Type B pancreatic cell (in vitro differentiated cells): Measurements from ENCODE around the gene DGAT2. TPM values are rescaled to one million over a fixed set of nuclear protein-coding genes. Genes with fewer than 3 reads are reported as not detected.
A peak's percentile ranks its signal among the peaks of the same experiment; 100 is the strongest.

ENCODE experiments used
- DNase-seq: peaks from one replicate; pipeline ENCODE4 v3.0.0; 2021; ENCODE audit warnings: mixed read lengths; ENCODE audit not compliant: unreplicated experiment; ENCODE audit errors: extremely low spot score
- H3K27ac Mint-ChIP-seq: 2 replicates; pipeline ENCODE4 v1.8.0; 2021; ENCODE audit warnings: mild to moderate bottlenecking, mixed read lengths
- H3K27me3 Mint-ChIP-seq: 2 replicates; pipeline ENCODE4 v1.8.0; 2021; ENCODE audit warnings: mixed read lengths
- H3K36me3 Mint-ChIP-seq: 2 replicates; pipeline ENCODE4 v1.8.0; 2021; ENCODE audit warnings: mixed read lengths
- H3K4me1 Mint-ChIP-seq: one replicate; pipeline ENCODE4 v1.8.0; 2021; ENCODE audit warnings: mixed read lengths; ENCODE audit not compliant: unreplicated experiment
- H3K4me3 Mint-ChIP-seq: 2 replicates; pipeline ENCODE4 v1.8.0; 2021; ENCODE audit warnings: mild to moderate bottlenecking, mixed read lengths
- H3K9me3 Mint-ChIP-seq: 2 replicates; pipeline ENCODE4 v1.8.0; 2021; ENCODE audit warnings: mixed read lengths
- total RNA-seq: library from RNA; stranded (reverse); gene quantifications from 2 replicates; pipeline ENCODE4 v1.2.1, GENCODE V29; 2021; ENCODE audit warnings: low replicate concordance
- TF ChIP-seq, protein P1 (sequence below): fragments of 200-600 bp; sonication (generic); conservative IDR thresholded peaks from 2 replicates; pipeline ENCODE4 v1.5.0; 2021; ENCODE audit warnings: antibody characterized with exemption, mild to moderate bottlenecking

The DGAT2 gene
- total RNA-seq, 1 donor from 2014 or later = 5.9 TPM

GRCh38 chr11:75722669-75723042, 45.9 kb upstream of the DGAT2 start:
- DNase-seq = no peak
- Mint-ChIP-seq H3K4me1 (peaks cover 8% of the 10 kb centered on the region), H3K27me3 (no peaks in the 10 kb centered on the region), H3K36me3 (no peaks in the 10 kb centered on the region), H3K9me3 (no peaks in the 10 kb centered on the region), H3K27ac (no peak overlapping the region), H3K4me3 (no peak overlapping the region)
- TF ChIP-seq, protein P1, sequence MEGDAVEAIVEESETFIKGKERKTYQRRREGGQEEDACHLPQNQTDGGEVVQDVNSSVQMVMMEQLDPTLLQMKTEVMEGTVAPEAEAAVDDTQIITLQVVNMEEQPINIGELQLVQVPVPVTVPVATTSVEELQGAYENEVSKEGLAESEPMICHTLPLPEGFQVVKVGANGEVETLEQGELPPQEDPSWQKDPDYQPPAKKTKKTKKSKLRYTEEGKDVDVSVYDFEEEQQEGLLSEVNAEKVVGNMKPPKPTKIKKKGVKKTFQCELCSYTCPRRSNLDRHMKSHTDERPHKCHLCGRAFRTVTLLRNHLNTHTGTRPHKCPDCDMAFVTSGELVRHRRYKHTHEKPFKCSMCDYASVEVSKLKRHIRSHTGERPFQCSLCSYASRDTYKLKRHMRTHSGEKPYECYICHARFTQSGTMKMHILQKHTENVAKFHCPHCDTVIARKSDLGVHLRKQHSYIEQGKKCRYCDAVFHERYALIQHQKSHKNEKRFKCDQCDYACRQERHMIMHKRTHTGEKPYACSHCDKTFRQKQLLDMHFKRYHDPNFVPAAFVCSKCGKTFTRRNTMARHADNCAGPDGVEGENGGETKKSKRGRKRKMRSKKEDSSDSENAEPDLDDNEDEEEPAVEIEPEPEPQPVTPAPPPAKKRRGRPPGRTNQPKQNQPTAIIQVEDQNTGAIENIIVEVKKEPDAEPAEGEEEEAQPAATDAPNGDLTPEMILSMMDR = no peak

DNA sequence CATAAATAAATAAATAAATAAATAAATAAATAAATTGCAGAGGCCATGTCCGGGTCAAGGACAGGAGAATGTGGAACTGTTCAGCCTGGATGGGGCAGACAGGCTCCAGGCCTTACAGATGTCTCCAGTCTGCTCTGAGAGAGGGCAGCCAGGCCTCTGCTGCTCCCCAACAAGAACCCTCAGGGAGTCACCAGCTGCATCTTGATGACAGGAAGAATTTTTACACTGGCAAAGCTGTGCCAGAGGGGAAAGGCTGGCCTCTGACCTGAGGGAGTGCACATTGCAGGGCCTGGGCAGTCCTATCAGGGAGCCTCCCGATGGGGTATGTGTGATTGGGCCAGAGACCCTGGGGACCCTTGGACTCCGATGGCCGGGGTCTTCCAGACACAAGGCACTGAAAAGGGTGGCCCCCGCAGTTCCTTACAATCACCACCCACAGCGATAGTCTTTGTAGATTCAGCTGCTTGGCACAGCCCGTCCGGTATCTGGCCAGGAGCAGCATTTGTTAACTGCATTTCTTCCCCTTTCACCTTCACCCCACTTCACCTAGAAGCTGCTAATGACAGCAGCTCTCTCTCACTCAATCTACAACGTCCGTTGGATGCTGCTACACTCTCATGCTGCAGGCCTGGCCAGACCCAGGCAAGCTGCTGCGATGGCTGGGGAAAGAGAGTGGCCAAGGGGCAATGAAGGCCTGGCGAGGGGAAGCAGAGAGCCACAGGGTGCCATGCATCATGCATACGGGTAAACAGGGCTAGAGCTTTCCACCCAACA, 42.8 kb upstream of the DGAT2 start:
- Mint-ChIP-seq H3K36me3 (no peaks in the 10 kb centered on the region), H3K4me3 (no peak overlapping the region), H3K9me3 (no peaks in the 10 kb centered on the region), H3K27me3 (no peaks in the 10 kb centered on the region), H3K4me1 (no peaks in the 10 kb centered on the region), H3K27ac (no peak overlapping the region)
- TF ChIP-seq, protein P1 = no peak
- no peak for DNase-seq

GRCh38 chr11:75728992-75729391, 39.6 kb upstream of the DGAT2 start:
- TF ChIP-seq, protein P1 = no peak
- Mint-ChIP-seq H3K27ac (no peak overlapping the region), H3K27me3 (no peaks in the 10 kb centered on the region), H3K36me3 (no peaks in the 10 kb centered on the region), H3K4me3 (no peak overlapping the region), H3K9me3 (no peaks in the 10 kb centered on the region), H3K4me1 (peaks cover 3% of the 10 kb centered on the region)
- no peak for DNase-seq

GRCh38 chr11:75731095-75731494, 37.5 kb upstream of the DGAT2 start:
- no peak overlapping the region for H3K27ac Mint-ChIP-seq
- H3K9me3 Mint-ChIP-seq = no peaks in the 10 kb centered on the region
- DNase-seq = no peak
- H3K36me3 Mint-ChIP-seq = no peaks in the 10 kb centered on the region
- TF ChIP-seq, protein P1 = no peak
- H3K4me3 Mint-ChIP-seq = no peak overlapping the region
- peaks cover 4% of the 10 kb centered on the region for H3K4me1 Mint-ChIP-seq
- no peaks in the 10 kb centered on the region for H3K27me3 Mint-ChIP-seq

- no peaks in the 10 kb centered on the region for H3K9me3 Mint-ChIP-seq
- H3K27ac Mint-ChIP-seq = no peak overlapping the region
- TF ChIP-seq, protein P1 = no peak
- H3K27me3 Mint-ChIP-seq = no peaks in the 10 kb centered on the region
- H3K36me3 Mint-ChIP-seq = no peaks in the 10 kb centered on the region
- H3K4me1 Mint-ChIP-seq = peaks cover 4% of the 10 kb centered on the region
- H3K4me3 Mint-ChIP-seq = no peak overlapping the region
- peak; percentile 45 for DNase-seq
These were observed 35.5 kb upstream of the DGAT2 start for GRCh38 chr11:75733071-75733430.
